B cell (primary cell): ENCODE measurements around the gene ZNF326. TPM values are rescaled to one million over a fixed set of nuclear protein-coding genes. Genes with fewer than 3 reads are reported as not detected.

Source experiments
- ATAC-seq: fragments of 200-7000 bp; cut with Tn5 transposase; one replicate; pipeline ENCODE4 v1.10.0; 2021; ENCODE audit warnings: low read depth, mild to moderate bottlenecking, moderate number of reproducible peaks, moderate library complexity
- CTCF ChIA-PET: fragments of 350-600 bp; sonication (Branson Sonifier 250); formaldehyde crosslinking; loops from one replicate; lab custom pipeline; 2021; ENCODE audit warnings: antibody characterized with exemption, inconsistent platforms; lab: Charles Lee
- POLR2A ChIA-PET: fragments of 350-600 bp; sonication (Branson Sonifier 250); formaldehyde crosslinking; loops from one replicate; lab custom pipeline; 2021; ENCODE audit warnings: antibody characterized with exemption; lab: Charles Lee
- DNase-seq: peaks from one replicate; pipeline ENCODE4 v3.0.0; 2013
- H2AFZ ChIP-seq: 2 replicates; pipeline ENCODE4 v1.6.1; 2012; ENCODE audit warnings: mild to moderate bottlenecking, low read depth, low read length; ENCODE audit not compliant: insufficient read depth, poor library complexity, severe bottlenecking
- H3K27ac ChIP-seq, 2 donors: 1 replicate in 1 of 2; 2 replicates in 1 of 2; pipeline ENCODE4 v1.5.1; 2012 to 2013; ENCODE audit warnings: low read length in 2 of 2, mild to moderate bottlenecking in 2 of 2, moderate library complexity in 1 of 2
- H3K27me3 ChIP-seq, 4 experiments: fragments of 200-600 bp in 1 of 4; sonication (generic) in 1 of 4; replicated peaks in 1 of 4; 1 replicate in 2 of 4; 2 replicates in 2 of 4; pipeline versions ENCODE4 v1.6.1 to v1.7.0; 2013 to 2016; ENCODE audit warnings: low read length in 3 of 4, mild to moderate bottlenecking in 2 of 4, mixed read lengths in 1 of 4, moderate library complexity in 1 of 4; ENCODE audit not compliant: insufficient read depth in 4 of 4, control insufficient read depth in 3 of 4; ENCODE audit errors: control extremely low read depth in 1 of 4
- H3K36me3 ChIP-seq, 2 experiments: replicated peaks in 1 of 2; 1 replicate in 1 of 2; 2 replicates in 1 of 2; pipeline versions ENCODE4 v1.6.1 to v1.7.1; 2013; ENCODE audit warnings: low read length in 1 of 2; ENCODE audit not compliant: insufficient read depth in 2 of 2, control insufficient read depth in 1 of 2; ENCODE audit errors: control extremely low read depth in 1 of 2, extremely low read depth in 1 of 2
- H3K4me1 ChIP-seq, 2 donors: fragments of 200-600 bp in 1 of 2; sonication (generic) in 1 of 2; 1 replicate in 1 of 2; 2 replicates in 1 of 2; pipeline versions ENCODE4 v1.5.1 to v1.6.1; 2013 to 2017; ENCODE audit warnings: low read length in 2 of 2; ENCODE audit not compliant: control insufficient read depth in 2 of 2, insufficient read depth in 2 of 2
- H3K4me2 ChIP-seq: replicated peaks from 2 replicates; pipeline ENCODE3; 2012; ENCODE audit warnings: mild to moderate bottlenecking, low read depth, low read length; ENCODE audit not compliant: poor library complexity, severe bottlenecking
- H3K4me3 ChIP-seq, 5 experiments: fragments of 200-600 bp in 1 of 5; sonication (generic) in 1 of 5; 1 replicate in 3 of 5; 2 replicates in 2 of 5; pipeline versions ENCODE4 v1.5.1 to v1.7.0; 2011 to 2016; ENCODE audit warnings: low read length in 4 of 5, mild to moderate bottlenecking in 4 of 5, low read depth in 2 of 5, control low read depth in 1 of 5, moderate library complexity in 1 of 5; ENCODE audit not compliant: insufficient read depth in 1 of 5; ENCODE audit errors: control extremely low read depth in 1 of 5, extremely low read depth in 1 of 5
- H3K79me2 ChIP-seq: fragments of 200-600 bp; sonication (generic); one replicate; pipeline ENCODE4 v1.6.0; 2016; ENCODE audit warnings: low read length; ENCODE audit not compliant: control insufficient read depth, insufficient read depth
- H3K9ac ChIP-seq: fragments of 200-600 bp; sonication (generic); 2 replicates; pipeline ENCODE4 v1.6.1; 2017; ENCODE audit warnings: mild to moderate bottlenecking, low read length, moderate library complexity
- H3K9me3 ChIP-seq, 3 donors: one replicate each; pipeline versions ENCODE4 v1.6.1 to v1.7.1; 2013; ENCODE audit warnings: low read length in 2 of 3; ENCODE audit not compliant: control insufficient read depth in 2 of 3, insufficient read depth in 1 of 3; ENCODE audit errors: control extremely low read depth in 1 of 3
- H4K20me1 ChIP-seq: 2 replicates; pipeline ENCODE4 v1.6.0; 2012; ENCODE audit warnings: mild to moderate bottlenecking, low read length; ENCODE audit not compliant: insufficient read depth, control insufficient read depth, poor library complexity, severe bottlenecking
- H3K27ac Mint-ChIP-seq: one replicate; pipeline ENCODE4 v1.8.0; 2021; ENCODE audit warnings: mixed read lengths
- H3K27me3 Mint-ChIP-seq: one replicate; pipeline ENCODE4 v1.8.0; 2021; ENCODE audit warnings: mixed read lengths
- H3K4me1 Mint-ChIP-seq: one replicate; pipeline ENCODE4 v1.8.0; 2021; ENCODE audit warnings: mixed read lengths
- H3K4me3 Mint-ChIP-seq: one replicate; pipeline ENCODE4 v1.8.0; 2021; ENCODE audit warnings: mixed read lengths
- H3K9me3 Mint-ChIP-seq: one replicate; pipeline ENCODE4 v1.8.0; 2022; ENCODE audit warnings: mixed read lengths; ENCODE audit not compliant: insufficient read depth
- EZH2 ChIP-seq: IDR thresholded peaks from 2 replicates; pipeline ENCODE4 v1.6.1; 2012; ENCODE audit warnings: borderline replicate concordance, low read depth, mild to moderate bottlenecking, moderate library complexity, low read length; ENCODE audit not compliant: insufficient read depth, poor library complexity, severe bottlenecking
- WGBS: methylation state at CpG from one replicate; pipeline ENCODE4 v1.1.5; 2013; ENCODE audit warnings: missing lambda C conversion rate; ENCODE audit not compliant: insufficient coverage; 5-methylcytosine and 5-hydroxymethylcytosine counted together
- intact Hi-C: fragments of 100-400 bp; cut with micrococcal nuclease; formaldehyde crosslinking; loops from one replicate; pipeline ENCODE4 v1.10.0; 2022
- polyA plus RNA-seq: library from polyadenylated mRNA; depleted of rRNA; stranded (reverse); fragments of >200 nt; gene quantifications from 2 replicates; pipeline ENCODE4 v1.2.3, GENCODE V29; 2012
- total RNA-seq, 2 donors: library from RNA; stranded (reverse); fragments of 120-200 nt in 1 of 2; gene quantifications; 1 replicate in 1 of 2; 2 replicates in 1 of 2; pipeline versions ENCODE4 v1.2.3 to v1.2.4, GENCODE V29; 2013 to 2022
- TF ChIP-seq, protein P1 (sequence below): fragments of 200-600 bp; IDR thresholded peaks from one replicate; pipeline ENCODE4 v1.8.0; 2022; ENCODE audit warnings: antibody characterized with exemption, mild to moderate bottlenecking

The ZNF326 gene
- total and polyA plus RNA-seq, 2 donors (not counting 1 experiment from before 2014, with no cell fraction given) = 6.1 to 34.1 TPM

DNA sequence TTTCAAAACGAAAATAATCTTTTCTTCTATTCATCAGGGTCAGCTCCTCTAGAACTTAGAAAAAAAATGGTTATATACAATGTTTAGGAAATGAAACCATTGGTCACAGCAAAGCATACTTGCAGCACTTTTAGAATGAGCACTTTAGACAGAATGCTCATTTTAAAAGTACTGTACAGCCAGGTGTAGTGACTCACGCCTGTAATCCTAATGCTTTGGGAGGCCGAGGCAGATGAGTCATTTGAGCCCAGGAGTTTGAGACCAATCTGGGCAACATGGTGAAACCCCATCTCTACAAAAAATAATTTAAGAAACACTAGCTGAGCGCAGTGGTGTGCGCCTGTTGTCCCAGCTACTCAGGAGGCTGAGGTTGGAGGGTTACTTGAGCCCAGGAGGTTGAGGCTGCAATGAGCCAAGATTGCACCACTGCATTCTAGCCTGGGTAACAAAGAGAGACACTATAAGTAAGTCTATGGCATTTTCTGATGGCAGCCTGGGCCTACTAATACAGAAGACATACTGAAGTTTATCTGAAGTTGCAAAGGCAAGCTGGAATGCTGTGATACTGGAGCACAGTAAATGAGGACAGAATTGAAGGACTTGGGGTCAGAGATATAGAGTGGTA lies 48.9 kb upstream of the ZNF326 start:
- Histone ChIP-seq H3K36me3 (no peaks in the 10 kb centered on the region), H3K4me1 (no peaks in the 10 kb centered on the region), H3K79me2 (no peaks in the 10 kb centered on the region), H3K9ac (no peak overlapping the region), H2AFZ (no peak overlapping the region), H3K27ac (no peak overlapping the region), H3K27me3 (no peaks in the 10 kb centered on the region), H3K4me2 (no peak overlapping the region), H4K20me1 (no peaks in the 10 kb centered on the region), H3K4me3 (no peak overlapping the region), H3K9me3 (no peaks in the 10 kb centered on the region)
- CTCF ChIA-PET = interaction anchor here (1.2 kb wide), 1 partner anchor 141 kb away, joined by 4 read pairs; no protein-coding TSS in a partner anchor
- no peak overlapping the region for H3K27ac Mint-ChIP-seq
- H3K9me3 Mint-ChIP-seq = no peaks in the 10 kb centered on the region
- POLR2A ChIA-PET = no interaction called here
- TF ChIP-seq, protein P1, sequence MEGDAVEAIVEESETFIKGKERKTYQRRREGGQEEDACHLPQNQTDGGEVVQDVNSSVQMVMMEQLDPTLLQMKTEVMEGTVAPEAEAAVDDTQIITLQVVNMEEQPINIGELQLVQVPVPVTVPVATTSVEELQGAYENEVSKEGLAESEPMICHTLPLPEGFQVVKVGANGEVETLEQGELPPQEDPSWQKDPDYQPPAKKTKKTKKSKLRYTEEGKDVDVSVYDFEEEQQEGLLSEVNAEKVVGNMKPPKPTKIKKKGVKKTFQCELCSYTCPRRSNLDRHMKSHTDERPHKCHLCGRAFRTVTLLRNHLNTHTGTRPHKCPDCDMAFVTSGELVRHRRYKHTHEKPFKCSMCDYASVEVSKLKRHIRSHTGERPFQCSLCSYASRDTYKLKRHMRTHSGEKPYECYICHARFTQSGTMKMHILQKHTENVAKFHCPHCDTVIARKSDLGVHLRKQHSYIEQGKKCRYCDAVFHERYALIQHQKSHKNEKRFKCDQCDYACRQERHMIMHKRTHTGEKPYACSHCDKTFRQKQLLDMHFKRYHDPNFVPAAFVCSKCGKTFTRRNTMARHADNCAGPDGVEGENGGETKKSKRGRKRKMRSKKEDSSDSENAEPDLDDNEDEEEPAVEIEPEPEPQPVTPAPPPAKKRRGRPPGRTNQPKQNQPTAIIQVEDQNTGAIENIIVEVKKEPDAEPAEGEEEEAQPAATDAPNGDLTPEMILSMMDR = no peak
- TF ChIP-seq EZH2 = no peak
- no peaks in the 10 kb centered on the region for H3K4me1 Mint-ChIP-seq
- intact Hi-C loops = no loop called here
- no peak for DNase-seq
- no peak overlapping the region for H3K4me3 Mint-ChIP-seq
- no peaks in the 10 kb centered on the region for H3K27me3 Mint-ChIP-seq
- WGBS = 49% methylated on average over 4 of the region's 5 CpGs
- no peak for ATAC-seq

DNA sequence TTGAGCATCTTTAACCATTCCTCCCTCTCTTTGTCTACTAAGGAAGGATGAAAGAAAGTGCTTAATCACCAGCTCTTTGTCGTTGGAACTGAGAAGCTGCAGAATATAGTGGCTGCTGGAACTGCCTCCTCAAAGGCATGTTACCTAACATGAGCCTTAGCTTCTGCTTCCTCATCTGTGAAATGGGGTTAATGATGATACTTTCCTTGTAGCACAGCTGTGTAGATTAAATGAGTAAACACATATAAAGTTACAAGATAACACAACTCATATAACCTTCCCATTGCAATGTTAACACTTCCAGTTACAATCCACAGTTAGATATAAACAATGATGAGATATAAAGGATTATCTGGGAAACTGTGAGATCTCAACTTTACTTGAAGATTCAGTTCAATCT lies 48.4 kb upstream of the ZNF326 start:
- H3K4me1 Mint-ChIP-seq = no peaks in the 10 kb centered on the region
- H3K36me3 ChIP-seq = no peaks in the 10 kb centered on the region
- no peak overlapping the region for H3K27ac ChIP-seq
- no peaks in the 10 kb centered on the region for H4K20me1 ChIP-seq
- DNase-seq = no peak
- no peaks in the 10 kb centered on the region for H3K9me3 Mint-ChIP-seq
- no peak for TF ChIP-seq EZH2
- TF ChIP-seq, protein P1 = no peak
- CTCF ChIA-PET = interaction anchor here (1.2 kb wide), 1 partner anchor 142 kb away, joined by 4 read pairs; no protein-coding TSS in a partner anchor
- H3K4me3 Mint-ChIP-seq = no peak overlapping the region
- H3K9ac ChIP-seq = no peak overlapping the region
- POLR2A ChIA-PET = no interaction called here
- ATAC-seq = no peak
- H3K4me2 ChIP-seq = no peak overlapping the region
- no peaks in the 10 kb centered on the region for H3K79me2 ChIP-seq
- intact Hi-C loops = no loop called here
- no peak overlapping the region for H3K4me3 ChIP-seq
- H3K27me3 ChIP-seq = no peaks in the 10 kb centered on the region
- H3K27me3 Mint-ChIP-seq = no peaks in the 10 kb centered on the region
- H3K4me1 ChIP-seq = no peaks in the 10 kb centered on the region
- no peak overlapping the region for H3K27ac Mint-ChIP-seq
- no peak overlapping the region for H2AFZ ChIP-seq
- WGBS = no CpG with 5 or more reads among the region's 1 CpG
- H3K9me3 ChIP-seq = no peaks in the 10 kb centered on the region
